ENCODE data around the gene CDH4. TPM values are rescaled to one million over a fixed set of nuclear protein-coding genes. Genes with fewer than 3 reads are reported as not detected.

The CDH4 gene
- total and polyA plus RNA-seq, 10 donors: 0.30 to 20.1 (median 7.7) TPM

GRCh38 chr20:61234224-61234890, 17.7 kb upstream of the CDH4 start:
- H3K9me3 ChIP-seq: peaks cover 0 to 27% (median 9%) of the 10 kb centered on the region in 8 donors
- no peak for DNase-seq
- intact Hi-C loops (cut with DNase I; ENCODE audit: low total_unique reads): no loop called here
- no peak for TF ChIP-seq CTCF (IDR thresholded peaks at IDR 0.05 in 8 of 11, conservative IDR thresholded peaks at IDR 0.05 in 3 of 11)
- H3K27me3 ChIP-seq (replicated peaks in 1 of 7): peaks cover 0 to 19% (median 0%) of the 10 kb centered on the region in 7 donors
- 76 to 84% (median 81%) methylated on average over 11 of the region's 11 CpGs for WGBS, 5 donors
- no peaks in the 10 kb centered on the region for H3K36me3 ChIP-seq
- no peaks in the 10 kb centered on the region for H3K4me1 ChIP-seq
- no peak overlapping the region for H3K4me3 ChIP-seq
- no peak overlapping the region for H3K27ac ChIP-seq

DNA sequence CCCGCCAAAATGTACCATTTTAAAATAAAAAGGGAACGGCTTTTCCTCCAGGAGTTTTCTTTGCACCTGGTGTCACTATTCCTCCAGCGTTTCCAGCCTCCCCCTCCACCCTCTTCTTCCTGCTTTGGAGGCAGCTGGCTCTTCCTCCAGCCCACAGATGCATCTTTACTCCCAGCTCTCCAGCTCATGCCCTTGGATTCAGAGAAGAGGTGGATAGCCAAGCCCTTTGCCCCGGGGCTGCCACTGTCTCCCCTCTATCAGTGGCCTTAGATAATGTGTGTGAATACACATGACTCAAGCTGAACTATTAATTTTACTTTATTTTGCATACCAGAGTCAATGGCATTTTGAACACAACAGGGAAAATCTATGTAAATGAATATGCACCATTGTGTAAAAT, 15.3 kb upstream of the CDH4 start:
- H3K27me3 ChIP-seq (replicated peaks in 1 of 7): peaks cover 0 to 33% (median 0%) of the 10 kb centered on the region in 7 donors
- H3K9me3 ChIP-seq: peaks cover 0 to 36% (median 15%) of the 10 kb centered on the region in 8 donors
- no peaks in the 10 kb centered on the region for H3K36me3 ChIP-seq
- TF ChIP-seq CTCF (IDR thresholded peaks at IDR 0.05 in 8 of 11, conservative IDR thresholded peaks at IDR 0.05 in 3 of 11): no peak
- no peak for TF ChIP-seq POLR2AphosphoS5 (IDR thresholded peaks at IDR 0.05)
- no peak for TF ChIP-seq POLR2A (IDR thresholded peaks at IDR 0.05)
- no peaks in the 10 kb centered on the region for H3K4me1 ChIP-seq
- intact Hi-C loops (cut with DNase I; ENCODE audit: low total_unique reads): no loop called here
- H3K4me3 ChIP-seq: no peak overlapping the region
- 50 to 59% (median 54%) methylated on average over 4 of the region's 4 CpGs for WGBS, 5 donors
- no peak for DNase-seq
- no peak overlapping the region for H3K27ac ChIP-seq

- TF ChIP-seq POLR2AphosphoS5 (IDR thresholded peaks at IDR 0.05) (no peak), POLR2A (IDR thresholded peaks at IDR 0.05) (no peak), CTCF (IDR thresholded peaks at IDR 0.05 in 8 of 11, conservative IDR thresholded peaks at IDR 0.05 in 3 of 11) (no peak)
- Histone ChIP-seq H3K27me3 (replicated peaks in 1 of 7) (peaks cover 0 to 33% (median 0%) of the 10 kb centered on the region in 7 donors), H3K36me3 (no peaks in the 10 kb centered on the region), H3K27ac (no peak overlapping the region), H3K4me1 (no peaks in the 10 kb centered on the region), H3K9me3 (peaks cover 0 to 32% (median 16%) of the 10 kb centered on the region in 8 donors), H3K4me3 (no peak overlapping the region)
- 50 to 61% (median 56%) methylated on average over 4 of the region's 4 CpGs for WGBS, 5 donors
- intact Hi-C loops (cut with DNase I; ENCODE audit: low total_unique reads): no loop called here
- DNase-seq: no peak
These were observed 13.2 kb upstream of the CDH4 start for GRCh38 chr20:61238813-61239212.

DNA sequence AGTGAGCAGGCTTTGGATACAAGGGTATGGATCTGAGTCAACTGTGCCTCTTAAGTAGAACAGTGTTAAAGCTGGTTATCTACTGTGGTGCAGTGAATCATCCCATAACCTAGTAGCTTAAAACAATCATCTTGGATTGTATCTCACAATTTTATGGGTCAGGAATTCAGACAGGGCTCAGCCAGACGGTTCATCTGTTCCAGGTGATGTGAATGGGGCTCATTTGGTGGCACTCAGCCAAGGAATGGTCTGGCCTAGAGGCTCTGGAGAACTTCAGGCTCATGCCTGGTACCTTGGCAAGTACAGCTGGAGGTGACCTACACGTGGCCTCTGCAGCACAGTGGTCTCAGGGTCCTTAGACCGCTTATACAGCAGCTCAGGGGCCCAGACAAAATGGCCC, 11.2 kb upstream of the CDH4 start:
- H3K27me3 ChIP-seq (replicated peaks in 1 of 7): peaks cover 0 to 28% (median 0%) of the 10 kb centered on the region in 7 donors
- H3K4me3 ChIP-seq: no peak overlapping the region
- TF ChIP-seq POLR2A (IDR thresholded peaks at IDR 0.05) (no peak), POLR2AphosphoS5 (IDR thresholded peaks at IDR 0.05) (no peak), CTCF (IDR thresholded peaks at IDR 0.05 in 8 of 11, conservative IDR thresholded peaks at IDR 0.05 in 3 of 11) (no peak)
- peaks cover 0 to 32% (median 16%) of the 10 kb centered on the region in 8 donors for H3K9me3 ChIP-seq
- H3K4me1 ChIP-seq: no peaks in the 10 kb centered on the region
- H3K36me3 ChIP-seq: no peaks in the 10 kb centered on the region
- WGBS, 5 donors: 55 to 69% (median 68%) methylated on average over 3 of the region's 3 CpGs
- no peak for DNase-seq
- H3K27ac ChIP-seq: no peak overlapping the region
- intact Hi-C loops (cut with DNase I; ENCODE audit: low total_unique reads): no loop called here
